HEK293 (cell line): ENCODE results near the gene TUBB4A.

Experiments
- CTCF ChIA-PET: fragments of 350-600 bp; formaldehyde crosslinking; extraction: SDS; loops from one replicate; lab custom pipeline; 2021; ENCODE audit warnings: antibody characterized with exemption; lab: Yijun Ruan, JAX
- POLR2A ChIA-PET: fragments of 300-600 bp; formaldehyde crosslinking; extraction: SDS; loops from one replicate; lab custom pipeline; 2020; ENCODE audit warnings: antibody characterized with exemption, inconsistent platforms; lab: Yijun Ruan, JAX
- H3K27ac ChIP-seq: fragments of 200-500 bp; sonication (Bioruptor generic); 2 replicates; pipeline ENCODE4 v1.5.1; 2014; ENCODE audit warnings: low read depth, low read length, control low read depth, inconsistent platforms; ENCODE audit errors: extremely low read depth
- H3K36me3 ChIP-seq, 2 experiments: fragments of 200-500 bp in 1 of 2; sonication (Bioruptor generic) in 1 of 2; 1 replicate in 1 of 2; 2 replicates in 1 of 2; pipeline ENCODE4 v1.5.1; 2014 to 2017; ENCODE audit warnings: inconsistent platforms in 2 of 2, low read length in 2 of 2; ENCODE audit not compliant: control insufficient read depth in 2 of 2, insufficient read depth in 1 of 2
- H3K4me1 ChIP-seq: fragments of 200-500 bp; sonication (Bioruptor generic); 2 replicates; pipeline ENCODE4 v1.5.1; 2014; ENCODE audit warnings: mild to moderate bottlenecking, low read length, inconsistent platforms; ENCODE audit not compliant: control insufficient read depth, insufficient read depth
- H3K4me3 ChIP-seq: 2 replicates; pipeline ENCODE4 v1.5.1; 2011; ENCODE audit warnings: low read depth, mild to moderate bottlenecking, control low read depth, low read length, moderate library complexity
- H3K9me3 ChIP-seq: fragments of 200-500 bp; sonication (Bioruptor generic); 2 replicates; pipeline ENCODE4 v1.5.1; 2014; ENCODE audit warnings: low read depth, low read length, inconsistent platforms; ENCODE audit not compliant: control insufficient read depth, insufficient read depth
- FEZF1 ChIP-seq: fragments of 450-650 bp; formaldehyde crosslinking; IDR thresholded peaks from 2 replicates; pipeline ENCODE4 v1.5.1; 2016; ENCODE audit warnings: missing biosample characterization, missing genetic modification characterization
- HOXC10 ChIP-seq: sonication (generic); formaldehyde crosslinking; IDR thresholded peaks from 2 replicates; pipeline ENCODE4 v1.8.1; 2023; ENCODE audit warnings: mild to moderate bottlenecking, missing genetic modification reagents
- PBX3 ChIP-seq: sonication (generic); formaldehyde crosslinking; IDR thresholded peaks from 2 replicates; pipeline ENCODE4 v1.8.1; 2022; ENCODE audit warnings: mild to moderate bottlenecking, moderate library complexity, missing genetic modification reagents
- REST ChIP-seq: fragments of 450-650 bp; formaldehyde crosslinking; IDR thresholded peaks from 2 replicates; pipeline ENCODE4 v1.5.1; 2016; ENCODE audit warnings: missing biosample characterization, missing genetic modification characterization
- SALL2 ChIP-seq: fragments of 450-650 bp; formaldehyde crosslinking; IDR thresholded peaks from 2 replicates; pipeline ENCODE4 v1.5.0; 2017; ENCODE audit warnings: missing biosample characterization, mild to moderate bottlenecking, missing genetic modification characterization, borderline replicate concordance
- TRIM28 ChIP-seq: IDR thresholded peaks from 2 replicates; pipeline ENCODE4 v1.6.1; 2011; ENCODE audit warnings: low read length, control low read depth, borderline replicate concordance
- ZBTB8A ChIP-seq: fragments of 450-650 bp; formaldehyde crosslinking; IDR thresholded peaks from 2 replicates; pipeline ENCODE4 v1.5.1; 2016; ENCODE audit warnings: missing biosample characterization, missing genetic modification characterization
- ZFP41 ChIP-seq: fragments of 450-650 bp; formaldehyde crosslinking; IDR thresholded peaks from 2 replicates; pipeline ENCODE4 v1.5.1; 2016; ENCODE audit warnings: missing biosample characterization, missing genetic modification characterization, borderline replicate concordance
- ZNF274 ChIP-seq, 2 experiments: fragments of 200-500 bp in 1 of 2; fragments of 450-650 bp in 1 of 2; sonication (Bioruptor generic) in 1 of 2; formaldehyde crosslinking in 1 of 2; IDR thresholded peaks; 2 replicates each; pipeline versions ENCODE4 v1.5.1 to v1.6.1; 2014 to 2016; ENCODE audit warnings: borderline replicate concordance in 1 of 2, inconsistent platforms in 1 of 2, low read length in 1 of 2, missing biosample characterization in 1 of 2, missing genetic modification characterization in 1 of 2
- ZNF280C ChIP-seq: fragments of 450-650 bp; formaldehyde crosslinking; IDR thresholded peaks from 2 replicates; pipeline ENCODE4 v1.5.1; 2016; ENCODE audit warnings: missing biosample characterization, missing genetic modification characterization
- ZNF354C ChIP-seq: fragments of 450-650 bp; formaldehyde crosslinking; IDR thresholded peaks from 2 replicates; pipeline ENCODE4 v1.5.1; 2016; ENCODE audit warnings: missing biosample characterization, missing genetic modification characterization, low read depth, borderline replicate concordance
- ZNF473 ChIP-seq: fragments of 450-650 bp; formaldehyde crosslinking; IDR thresholded peaks from 2 replicates; pipeline ENCODE4 v1.5.1; 2017; ENCODE audit warnings: missing biosample characterization, missing genetic modification characterization
- ZNF514 ChIP-seq: fragments of 450-650 bp; formaldehyde crosslinking; IDR thresholded peaks from 2 replicates; pipeline ENCODE4 v1.5.1; 2016; ENCODE audit warnings: missing biosample characterization, missing genetic modification characterization
- ZNF530 ChIP-seq: fragments of 450-650 bp; formaldehyde crosslinking; IDR thresholded peaks from 2 replicates; pipeline ENCODE4 v1.5.1; 2016; ENCODE audit warnings: low read depth, missing biosample characterization, missing genetic modification characterization
- ZNF544 ChIP-seq: fragments of 450-650 bp; formaldehyde crosslinking; IDR thresholded peaks from 2 replicates; pipeline ENCODE4 v1.5.0; 2017; ENCODE audit warnings: missing biosample characterization, missing genetic modification characterization
- ZNF555 ChIP-seq: fragments of 450-650 bp; formaldehyde crosslinking; conservative IDR thresholded peaks from 2 replicates; pipeline ENCODE4 v1.5.1; 2017; ENCODE audit warnings: missing biosample characterization, mild to moderate bottlenecking, missing genetic modification characterization, inconsistent platforms
- ZNF701 ChIP-seq: fragments of 450-650 bp; formaldehyde crosslinking; IDR thresholded peaks from 2 replicates; pipeline ENCODE4 v1.5.1; 2016; ENCODE audit warnings: missing biosample characterization, missing genetic modification characterization
- ZNF707 ChIP-seq: fragments of 450-650 bp; formaldehyde crosslinking; IDR thresholded peaks from 2 replicates; pipeline ENCODE4 v1.5.1; 2016; ENCODE audit warnings: missing biosample characterization, missing genetic modification characterization
- ZSCAN16 ChIP-seq: fragments of 450-650 bp; formaldehyde crosslinking; IDR thresholded peaks from 2 replicates; pipeline ENCODE4 v1.5.1; 2016; ENCODE audit warnings: missing biosample characterization, missing genetic modification characterization
- ZXDB ChIP-seq: fragments of 450-650 bp; formaldehyde crosslinking; IDR thresholded peaks from 2 replicates; pipeline ENCODE4 v1.5.1; 2016; ENCODE audit warnings: missing biosample characterization, missing genetic modification characterization

The TUBB4A gene

GRCh38 chr19:6514089-6514488 lies 12.0 kb upstream of the TUBB4A start (continued):
- TF ChIP-seq PBX3 = no peak
- TF ChIP-seq ZNF707 = no peak
- TF ChIP-seq HOXC10 = no peak
- no peak for TF ChIP-seq ZNF473
- TF ChIP-seq ZNF354C = no peak
- no peak for TF ChIP-seq ZNF701
- TF ChIP-seq ZNF280C (tag by site-specific recombination) = no peak
- TF ChIP-seq ZNF555 (tag by site-specific recombination) = no peak
- no peak for TF ChIP-seq ZNF544
- TF ChIP-seq TRIM28 = no peak

GRCh38 chr19:6510618-6511017 lies 8.5 kb upstream of the TUBB4A start:
- TF ChIP-seq ZBTB8A (tag by site-specific recombination) (no peak), FEZF1 (tag by site-specific recombination) (no peak), ZFP41 (tag by site-specific recombination) (no peak), ZSCAN16 (no peak), ZNF514 (tag by site-specific recombination) (no peak), SALL2 (no peak), ZNF473 (no peak), ZNF530 (no peak), ZXDB (tag by site-specific recombination) (no peak), ZNF274 (IDR thresholded peaks at IDR 0.05; ENCODE audit: low read length) (no peak), ZNF274 (tag by site-specific recombination; IDR thresholded peaks at IDR 0.05; ENCODE audit: borderline replicate concordance) (no peak), REST (tag by site-specific recombination) (no peak)
- no peak overlapping the region for H3K4me3 ChIP-seq
- no peaks in the 10 kb centered on the region for H3K36me3 ChIP-seq
- H3K4me1 ChIP-seq = no peaks in the 10 kb centered on the region
- no peak overlapping the region for H3K27ac ChIP-seq
- ChIA-PET POLR2A (no interaction called here), CTCF (interaction anchor here (0.6 to 1.1 kb wide), 2 partner anchors 69 to 352 kb away, joined by 3 to 4 read pairs; no protein-coding TSS in a partner anchor)
- H3K9me3 ChIP-seq = no peaks in the 10 kb centered on the region
